ENCODE data around the gene TAGAP.
"Not testable (repeated sequence)": the region's sequence is repeated elsewhere in the genome, so short reads cannot be mapped to it uniquely, and the experiment has no call there.

TAGAP gene

GRCh38 chr6:159010037-159010612, 34.7 kb downstream of the TAGAP start:
- H3K56ac ChIP-seq (ENCODE audit: low read length); H3K36me3 ChIP-seq (ENCODE audit: control insufficient read depth, insufficient read depth, low read length); H2BK15ac ChIP-seq (replicated peaks; ENCODE audit: low read depth); H3K23ac ChIP-seq (ENCODE audit: low read length); H3K18ac ChIP-seq (ENCODE audit: low read length); H4K8ac ChIP-seq (ENCODE audit: low read depth, low read length); H3K4ac ChIP-seq (ENCODE audit: low read depth, low read length); DNase-seq; H2BK5ac ChIP-seq (ENCODE audit: low read length); H3K79me1 ChIP-seq (ENCODE audit: low read length); H4K5ac ChIP-seq (ENCODE audit: low read length); H3K27me3 ChIP-seq (ENCODE audit: insufficient read depth, low read length, poor library complexity); H2AK5ac ChIP-seq (ENCODE audit: low read length); H3K79me2 ChIP-seq (ENCODE audit: control insufficient read depth, insufficient read depth, low read length); H2BK120ac ChIP-seq (ENCODE audit: low read depth, low read length); H3K27ac ChIP-seq (ENCODE audit: low read depth, low read length); H3K4me1 ChIP-seq (ENCODE audit: control insufficient read depth, low read depth, low read length); H3K4me3 ChIP-seq (ENCODE audit: low read length); H3K9ac ChIP-seq (ENCODE audit: low read length); H3K4me2 ChIP-seq (ENCODE audit: low read length): not testable (repeated sequence)
- no CpG with 5 or more reads among the region's 7 CpGs for WGBS (ENCODE audit: extremely low coverage, insufficient coverage, low lambda C conversion rate)

DNA sequence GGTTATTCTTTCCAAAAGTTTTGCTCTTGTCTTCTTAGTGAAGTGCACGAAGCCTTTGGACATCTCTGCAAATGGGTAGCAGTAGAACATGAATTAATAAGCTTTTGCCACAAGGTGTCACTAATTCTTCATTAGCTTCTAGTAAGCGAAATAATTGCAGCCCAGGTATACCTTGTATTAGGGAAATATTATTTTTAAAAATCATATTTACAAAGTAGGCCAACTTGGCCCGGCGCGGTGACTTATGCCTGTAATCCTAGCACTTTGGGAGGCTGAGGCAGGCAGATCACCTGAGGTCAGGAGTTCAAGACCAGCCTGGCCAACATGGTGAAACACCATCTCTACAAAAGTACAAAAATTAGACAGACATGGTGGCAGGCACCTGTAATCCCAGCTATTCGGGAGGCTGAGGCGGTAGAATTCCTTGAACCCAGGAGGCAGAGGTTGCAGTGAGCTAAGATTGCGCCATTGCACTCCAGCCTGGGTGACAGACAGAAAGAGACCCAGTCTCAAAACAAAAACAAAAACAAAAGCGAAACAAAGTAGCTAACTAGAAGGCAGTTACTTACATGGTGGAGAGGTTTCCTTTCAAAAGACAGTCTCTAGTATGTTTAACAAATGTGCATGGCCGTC, 36.0 kb downstream of the TAGAP start:
- no peak overlapping the region for H3K4me3 ChIP-seq (ENCODE audit: low read length)
- H3K4me1 ChIP-seq (ENCODE audit: control insufficient read depth, low read depth, low read length), result no peaks in the 10 kb centered on the region
- H3K18ac ChIP-seq (ENCODE audit: low read length), result no peak overlapping the region
- no peak overlapping the region for H3K9ac ChIP-seq (ENCODE audit: low read length)
- H3K36me3 ChIP-seq (ENCODE audit: control insufficient read depth, insufficient read depth, low read length), result no peaks in the 10 kb centered on the region
- no peak overlapping the region for H3K23ac ChIP-seq (ENCODE audit: low read length)
- DNase-seq, result peak; percentile 25
- no peak overlapping the region for H3K56ac ChIP-seq (ENCODE audit: low read length)
- H3K27ac ChIP-seq (ENCODE audit: low read depth, low read length), result no peak overlapping the region
- H2AK5ac ChIP-seq (ENCODE audit: low read length), result no peak overlapping the region
- no peak overlapping the region for H2BK15ac ChIP-seq (replicated peaks; ENCODE audit: low read depth)
- H4K8ac ChIP-seq (ENCODE audit: low read depth, low read length), result no peak overlapping the region
- no peak overlapping the region for H3K4ac ChIP-seq (ENCODE audit: low read depth, low read length)
- no CpG with 5 or more reads among the region's 10 CpGs for WGBS (ENCODE audit: extremely low coverage, insufficient coverage, low lambda C conversion rate)
- no peaks in the 10 kb centered on the region for H3K79me1 ChIP-seq (ENCODE audit: low read length)
- H2BK120ac ChIP-seq (ENCODE audit: low read depth, low read length), result no peak overlapping the region
- H3K79me2 ChIP-seq (ENCODE audit: control insufficient read depth, insufficient read depth, low read length), result no peaks in the 10 kb centered on the region
- no peak overlapping the region for H4K5ac ChIP-seq (ENCODE audit: low read length)
- no peak overlapping the region for H2BK5ac ChIP-seq (ENCODE audit: low read length)
- no peak overlapping the region for H3K4me2 ChIP-seq (ENCODE audit: low read length)
- H3K27me3 ChIP-seq (ENCODE audit: insufficient read depth, low read length, poor library complexity), result no peaks in the 10 kb centered on the region

GRCh38 chr6:159007510-159007909, 37.3 kb downstream of the TAGAP start:
- H3K79me1 ChIP-seq (ENCODE audit: low read length), result no peaks in the 10 kb centered on the region
- no CpG with 5 or more reads among the region's 5 CpGs for WGBS (ENCODE audit: extremely low coverage, insufficient coverage, low lambda C conversion rate)

GRCh38 chr6:159005436-159005835, 39.4 kb downstream of the TAGAP start:
- DNase-seq, result no peak
- no peak overlapping the region for H3K27ac ChIP-seq (ENCODE audit: low read depth, low read length)
- H3K36me3 ChIP-seq (ENCODE audit: control insufficient read depth, insufficient read depth, low read length), result no peaks in the 10 kb centered on the region
- no peaks in the 10 kb centered on the region for H3K27me3 ChIP-seq (ENCODE audit: insufficient read depth, low read length, poor library complexity)
- no CpG with 5 or more reads among the region's 5 CpGs for WGBS (ENCODE audit: extremely low coverage, insufficient coverage, low lambda C conversion rate)
- no peak overlapping the region for H3K9ac ChIP-seq (ENCODE audit: low read length)
- H3K4me3 ChIP-seq (ENCODE audit: low read length), result no peak overlapping the region
- H3K4ac ChIP-seq (ENCODE audit: low read depth, low read length), result no peak overlapping the region
- H2AK5ac ChIP-seq (ENCODE audit: low read length), result no peak overlapping the region
- no peak overlapping the region for H4K8ac ChIP-seq (ENCODE audit: low read depth, low read length)
- H3K4me1 ChIP-seq (ENCODE audit: control insufficient read depth, low read depth, low read length), result peaks cover 2% of the 10 kb centered on the region
- no peak overlapping the region for H3K23ac ChIP-seq (ENCODE audit: low read length)
- no peaks in the 10 kb centered on the region for H3K79me2 ChIP-seq (ENCODE audit: control insufficient read depth, insufficient read depth, low read length)
- no peak overlapping the region for H2BK120ac ChIP-seq (ENCODE audit: low read depth, low read length)
- H3K79me1 ChIP-seq (ENCODE audit: low read length), result no peaks in the 10 kb centered on the region
- H3K4me2 ChIP-seq (ENCODE audit: low read length), result no peak overlapping the region
- H2BK15ac ChIP-seq (replicated peaks; ENCODE audit: low read depth), result no peak overlapping the region
- H4K5ac ChIP-seq (ENCODE audit: low read length), result no peak overlapping the region
- no peak overlapping the region for H3K18ac ChIP-seq (ENCODE audit: low read length)
- H3K56ac ChIP-seq (ENCODE audit: low read length), result no peak overlapping the region
- no peak overlapping the region for H2BK5ac ChIP-seq (ENCODE audit: low read length)

More at GRCh38 chr6:159007510-159007909, 37.3 kb downstream of the TAGAP start:
- Histone ChIP-seq H4K5ac (ENCODE audit: low read length) (no peak overlapping the region), H4K8ac (ENCODE audit: low read depth, low read length) (no peak overlapping the region), H3K27ac (ENCODE audit: low read depth, low read length) (no peak overlapping the region), H3K27me3 (ENCODE audit: insufficient read depth, low read length, poor library complexity) (no peaks in the 10 kb centered on the region), H2BK5ac (ENCODE audit: low read length) (no peak overlapping the region), H3K23ac (ENCODE audit: low read length) (no peak overlapping the region), H3K9ac (ENCODE audit: low read length) (no peak overlapping the region), H3K56ac (ENCODE audit: low read length) (no peak overlapping the region), H3K4ac (ENCODE audit: low read depth, low read length) (no peak overlapping the region), H3K4me1 (ENCODE audit: control insufficient read depth, low read depth, low read length) (peaks cover 2% of the 10 kb centered on the region), H2AK5ac (ENCODE audit: low read length) (no peak overlapping the region), H3K18ac (ENCODE audit: low read length) (no peak overlapping the region), H3K79me2 (ENCODE audit: control insufficient read depth, insufficient read depth, low read length) (no peaks in the 10 kb centered on the region), H2BK120ac (ENCODE audit: low read depth, low read length) (no peak overlapping the region), H3K36me3 (ENCODE audit: control insufficient read depth, insufficient read depth, low read length) (no peaks in the 10 kb centered on the region), H3K4me3 (ENCODE audit: low read length) (no peak overlapping the region), H2BK15ac (replicated peaks; ENCODE audit: low read depth) (no peak overlapping the region), H3K4me2 (ENCODE audit: low read length) (no peak overlapping the region)
- DNase-seq, result no peak

- Histone ChIP-seq H3K56ac (ENCODE audit: low read length) (no peak overlapping the region), H3K79me2 (ENCODE audit: control insufficient read depth, insufficient read depth, low read length) (no peaks in the 10 kb centered on the region), H3K23ac (ENCODE audit: low read length) (no peak overlapping the region), H3K9ac (ENCODE audit: low read length) (no peak overlapping the region), H3K36me3 (ENCODE audit: control insufficient read depth, insufficient read depth, low read length) (no peaks in the 10 kb centered on the region), H3K27ac (ENCODE audit: low read depth, low read length) (no peak overlapping the region), H2BK120ac (ENCODE audit: low read depth, low read length) (no peak overlapping the region), H4K8ac (ENCODE audit: low read depth, low read length) (no peak overlapping the region), H2AK5ac (ENCODE audit: low read length) (no peak overlapping the region), H2BK5ac (ENCODE audit: low read length) (no peak overlapping the region), H4K5ac (ENCODE audit: low read length) (no peak overlapping the region), H3K27me3 (ENCODE audit: insufficient read depth, low read length, poor library complexity) (no peaks in the 10 kb centered on the region), H2BK15ac (replicated peaks; ENCODE audit: low read depth) (no peak overlapping the region), H3K4me3 (ENCODE audit: low read length) (no peak overlapping the region), H3K18ac (ENCODE audit: low read length) (no peak overlapping the region), H3K79me1 (ENCODE audit: low read length) (no peaks in the 10 kb centered on the region), H3K4me1 (ENCODE audit: control insufficient read depth, low read depth, low read length) (peaks cover 2% of the 10 kb centered on the region), H3K4ac (ENCODE audit: low read depth, low read length) (no peak overlapping the region), H3K4me2 (ENCODE audit: low read length) (no peak overlapping the region)
- DNase-seq, result no peak
- 100% methylated on average over 1 of the region's 3 CpGs for WGBS (ENCODE audit: extremely low coverage, insufficient coverage, low lambda C conversion rate)
These were observed 40.2 kb downstream of the TAGAP start for GRCh38 chr6:159004592-159004991.
